Endometrium (tissue), 2 donors: ENCODE measurements around the gene PEX11A.

Source experiments
- FAIRE-seq: peaks from 2 replicates; lab custom pipeline; 2012; peaks lifted over from hg19 to GRCh38; lab: Jason Lieb, UNC
- donor health status: control.
- donor health status: control.

PEX11A gene

GRCh38 chr15:89674526-89674925, 16.0 kb downstream of the PEX11A start:
- FAIRE-seq = no peak

GRCh38 chr15:89673165-89673512, 17.4 kb downstream of the PEX11A start:
- no peak for FAIRE-seq

- FAIRE-seq = no peak
These were observed 18.1 kb downstream of the PEX11A start for GRCh38 chr15:89672221-89673164.

- FAIRE-seq = no peak
These were observed 18.9 kb downstream of the PEX11A start for GRCh38 chr15:89671687-89672086.

- no peak for FAIRE-seq
These were observed 19.5 kb downstream of the PEX11A start for GRCh38 chr15:89670971-89671560.

GRCh38 chr15:89669941-89670340, 20.6 kb downstream of the PEX11A start:
- FAIRE-seq = no peak

- FAIRE-seq = no peak
These were observed 21.2 kb downstream of the PEX11A start for GRCh38 chr15:89669309-89669865.

GRCh38 chr15:89668171-89668570, 22.4 kb downstream of the PEX11A start:
- FAIRE-seq = no peak

- no peak for FAIRE-seq
These were observed 22.9 kb downstream of the PEX11A start for GRCh38 chr15:89667706-89667960.

GRCh38 chr15:89666858-89667705, 23.5 kb downstream of the PEX11A start:
- FAIRE-seq = no peak

GRCh38 chr15:89666184-89666857, 24.2 kb downstream of the PEX11A start:
- no peak for FAIRE-seq

- no peak for FAIRE-seq
These were observed 24.9 kb downstream of the PEX11A start for GRCh38 chr15:89665449-89666181.

- no peak for FAIRE-seq
These were observed 25.9 kb downstream of the PEX11A start for GRCh38 chr15:89664441-89665350.

- no peak for FAIRE-seq
These were observed 27.5 kb downstream of the PEX11A start for GRCh38 chr15:89662893-89663626.

GRCh38 chr15:89660556-89660955, 30.0 kb downstream of the PEX11A start:
- no peak for FAIRE-seq

- no peak for FAIRE-seq
These were observed 31.3 kb downstream of the PEX11A start for GRCh38 chr15:89659295-89659694.

GRCh38 chr15:89657686-89658200, 32.8 kb downstream of the PEX11A start:
- FAIRE-seq = no peak

- no peak for FAIRE-seq
These were observed 34.3 kb downstream of the PEX11A start for GRCh38 chr15:89656116-89656815.
